HEK293 (cell line): Measurements from ENCODE around the gene SCN11A.

Experiments
- BCL11A ChIP-seq: fragments of 450-650 bp; formaldehyde crosslinking; IDR thresholded peaks from 2 replicates; pipeline ENCODE4 v1.5.1; 2016; ENCODE audit warnings: low read depth, missing biosample characterization, missing genetic modification characterization
- CTCF ChIP-seq: fragments of 450-650 bp; formaldehyde crosslinking; IDR thresholded peaks from 2 replicates; pipeline ENCODE4 v1.5.1; 2016; ENCODE audit warnings: missing biosample characterization, missing genetic modification characterization
- HOXC10 ChIP-seq: sonication (generic); formaldehyde crosslinking; IDR thresholded peaks from 2 replicates; pipeline ENCODE4 v1.8.1; 2023; ENCODE audit warnings: mild to moderate bottlenecking, missing genetic modification reagents
- KLF9 ChIP-seq: fragments of 450-650 bp; formaldehyde crosslinking; IDR thresholded peaks from 2 replicates; pipeline ENCODE4 v1.5.1; 2016; ENCODE audit warnings: missing biosample characterization, missing genetic modification characterization, low read depth
- PBX3 ChIP-seq: sonication (generic); formaldehyde crosslinking; IDR thresholded peaks from 2 replicates; pipeline ENCODE4 v1.8.1; 2022; ENCODE audit warnings: mild to moderate bottlenecking, moderate library complexity, missing genetic modification reagents
- PRDM4 ChIP-seq: fragments of 450-650 bp; formaldehyde crosslinking; IDR thresholded peaks from 2 replicates; pipeline ENCODE4 v1.5.1; 2017; ENCODE audit warnings: missing biosample characterization, missing genetic modification characterization
- ZBTB1 ChIP-seq: fragments of 450-650 bp; formaldehyde crosslinking; IDR thresholded peaks from 2 replicates; pipeline ENCODE4 v1.5.1; 2016; ENCODE audit warnings: missing biosample characterization, missing genetic modification characterization
- ZNF138 ChIP-seq: fragments of 450-650 bp; formaldehyde crosslinking; IDR thresholded peaks from 2 replicates; pipeline ENCODE4 v1.5.1; 2016; ENCODE audit warnings: missing biosample characterization, missing genetic modification characterization, borderline replicate concordance
- ZNF24 ChIP-seq: fragments of 450-650 bp; formaldehyde crosslinking; IDR thresholded peaks from 2 replicates; pipeline ENCODE4 v1.5.1; 2016; ENCODE audit warnings: missing biosample characterization, missing genetic modification characterization
- ZNF266 ChIP-seq: fragments of 450-650 bp; formaldehyde crosslinking; IDR thresholded peaks from 2 replicates; pipeline ENCODE4 v1.5.1; 2016; ENCODE audit warnings: missing biosample characterization, missing genetic modification characterization, low read depth
- ZNF514 ChIP-seq: fragments of 450-650 bp; formaldehyde crosslinking; IDR thresholded peaks from 2 replicates; pipeline ENCODE4 v1.5.1; 2016; ENCODE audit warnings: missing biosample characterization, missing genetic modification characterization
- ZNF549 ChIP-seq: fragments of 450-650 bp; IDR thresholded peaks from 2 replicates; pipeline ENCODE4 v1.5.1; 2018; ENCODE audit warnings: missing biosample characterization, missing genetic modification characterization, mild to moderate bottlenecking, inconsistent platforms, moderate library complexity
- ZSCAN30 ChIP-seq: fragments of 450-650 bp; IDR thresholded peaks from 2 replicates; pipeline ENCODE4 v1.5.1; 2018; ENCODE audit warnings: missing biosample characterization, mild to moderate bottlenecking, missing genetic modification characterization, moderate library complexity

- no peak for TF ChIP-seq ZNF549 (tag by site-specific recombination)
- TF ChIP-seq CTCF (tag by site-specific recombination) = no peak
- no peak for TF ChIP-seq ZSCAN30 (tag by site-specific recombination)
- TF ChIP-seq ZBTB1 (tag by site-specific recombination) = no peak
- no peak for TF ChIP-seq KLF9 (tag by site-specific recombination)
- TF ChIP-seq ZNF138 (tag by site-specific recombination) = no peak
- no peak for TF ChIP-seq PRDM4 (tag by site-specific recombination)
- TF ChIP-seq PBX3 (CRISPR knock-in tag) = no peak
- no peak for TF ChIP-seq ZNF266 (tag by site-specific recombination)
- no peak for TF ChIP-seq ZNF514 (tag by site-specific recombination)
- no peak for TF ChIP-seq ZNF24 (tag by site-specific recombination)
- TF ChIP-seq HOXC10 (CRISPR knock-in tag) = no peak
- TF ChIP-seq BCL11A = no peak
Observed at GRCh38 chr3:39011191-39011736, 40.5 kb downstream of the SCN11A start.
